ENCODE data around the gene ZBTB25. TPM values are rescaled to one million over a fixed set of nuclear protein-coding genes. Genes with fewer than 3 reads are reported as not detected.

ZBTB25 gene
- total RNA-seq, 2 experiments from 2014 or later = 32.7 to 40.0 TPM

- CTCF ChIA-PET = interaction anchor here (0.6 to 1.7 kb wide), 2 partner anchors 14 to 15 kb away, joined by 3 to 6 read pairs; no protein-coding TSS in a partner anchor
- Mint-ChIP-seq H3K4me3 (no peak overlapping the region), H3K4me1 (peaks cover 3% of the 10 kb centered on the region), H3K36me3 (ENCODE audit: low read depth) (peaks cover 66% of the 10 kb centered on the region), H3K27ac (no peak overlapping the region), H3K27me3 (no peaks in the 10 kb centered on the region), H3K9me3 (ENCODE audit: low read depth) (no peaks in the 10 kb centered on the region)
- DNase-seq (no peak), ATAC-seq (no peak)
- POLR2A ChIA-PET = interaction anchor here (0.5 to 0.6 kb wide), 2 partner anchors 82 to 525 kb away, joined by 4 to 5 read pairs; no protein-coding TSS in a partner anchor
- intact Hi-C loops (cut with DNase I, micrococcal nuclease) = no loop called here
Measured at GRCh38 chr14:64416348-64416932, 87.2 kb downstream of the ZBTB25 start.

- POLR2A ChIA-PET = no interaction called here
- ATAC-seq (no peak), DNase-seq (no peak)
- Mint-ChIP-seq H3K9me3 (ENCODE audit: low read depth) (no peaks in the 10 kb centered on the region), H3K36me3 (ENCODE audit: low read depth) (peaks cover 44% of the 10 kb centered on the region), H3K4me3 (no peak overlapping the region), H3K4me1 (no peaks in the 10 kb centered on the region), H3K27ac (no peak overlapping the region), H3K27me3 (no peaks in the 10 kb centered on the region)
- CTCF ChIA-PET = interaction anchor here (1.0 kb wide), 1 partner anchor 18 kb away, joined by 4 read pairs; no protein-coding TSS in a partner anchor
- intact Hi-C loops (cut with DNase I, micrococcal nuclease) = no loop called here
Measured at GRCh38 chr14:64412237-64412636, 91.4 kb downstream of the ZBTB25 start.

GRCh38 chr14:64411001-64411400, 92.6 kb downstream of the ZBTB25 start:
- CTCF ChIA-PET = no interaction called here
- ATAC-seq (no peak), DNase-seq (no peak)
- no peaks in the 10 kb centered on the region for H3K27me3 Mint-ChIP-seq
- POLR2A ChIA-PET = no interaction called here
- peaks cover 36% of the 10 kb centered on the region for H3K36me3 Mint-ChIP-seq (ENCODE audit: low read depth)
- H3K27ac Mint-ChIP-seq = no peak overlapping the region
- intact Hi-C loops (cut with DNase I, micrococcal nuclease) = no loop called here
- H3K4me3 Mint-ChIP-seq = no peak overlapping the region
- no peaks in the 10 kb centered on the region for H3K9me3 Mint-ChIP-seq (ENCODE audit: low read depth)
- no peaks in the 10 kb centered on the region for H3K4me1 Mint-ChIP-seq

GRCh38 chr14:64410084-64410774, 93.4 kb downstream of the ZBTB25 start:
- peaks cover 33% of the 10 kb centered on the region for H3K36me3 Mint-ChIP-seq (ENCODE audit: low read depth)
- H3K27me3 Mint-ChIP-seq = no peaks in the 10 kb centered on the region
- no peaks in the 10 kb centered on the region for H3K9me3 Mint-ChIP-seq (ENCODE audit: low read depth)
- no peak for DNase-seq
- no peaks in the 10 kb centered on the region for H3K4me1 Mint-ChIP-seq
- intact Hi-C loops (cut with DNase I, micrococcal nuclease) = no loop called here
- no peak overlapping the region for H3K4me3 Mint-ChIP-seq
- ChIA-PET POLR2A (no interaction called here), CTCF (interaction anchor here (0.7 kb wide), 1 partner anchor 19 kb away, joined by 3 read pairs; no protein-coding TSS in a partner anchor)
- no peak overlapping the region for H3K27ac Mint-ChIP-seq
- no peak for ATAC-seq

GRCh38 chr14:64409126-64409920, 94.3 kb downstream of the ZBTB25 start:
- intact Hi-C loops (cut with DNase I, micrococcal nuclease) = no loop called here
- ATAC-seq = no peak
- POLR2A ChIA-PET = no interaction called here
- Mint-ChIP-seq H3K4me3 (no peak overlapping the region), H3K27me3 (no peaks in the 10 kb centered on the region), H3K36me3 (ENCODE audit: low read depth) (peaks cover 33% of the 10 kb centered on the region), H3K4me1 (peaks cover 2% of the 10 kb centered on the region), H3K27ac (peak overlapping the region; percentile 12), H3K9me3 (ENCODE audit: low read depth) (no peaks in the 10 kb centered on the region)
- CTCF ChIA-PET = interaction anchor here (0.7 kb wide), 1 partner anchor 20 kb away, joined by 3 read pairs; no protein-coding TSS in a partner anchor
- no peak for DNase-seq

- POLR2A ChIA-PET = no interaction called here
- Mint-ChIP-seq H3K27ac (no peak overlapping the region), H3K9me3 (ENCODE audit: low read depth) (no peaks in the 10 kb centered on the region), H3K4me3 (no peak overlapping the region), H3K27me3 (no peaks in the 10 kb centered on the region), H3K36me3 (ENCODE audit: low read depth) (peaks cover 39% of the 10 kb centered on the region), H3K4me1 (peaks cover 2% of the 10 kb centered on the region)
- no peak for ATAC-seq
- intact Hi-C loops (cut with DNase I, micrococcal nuclease) = no loop called here
- CTCF ChIA-PET = interaction anchor here (1.0 to 1.4 kb wide), 2 partner anchors 19 to 21 kb away, joined by 3 to 5 read pairs; no protein-coding TSS in a partner anchor
- no peak for DNase-seq
Measured at GRCh38 chr14:64407329-64407728, 96.3 kb downstream of the ZBTB25 start.

- H3K27ac Mint-ChIP-seq = no peak overlapping the region
- DNase-seq = no peak
- CTCF ChIA-PET = interaction anchor here (0.6 kb wide), 1 partner anchor 29 kb away, joined by 3 read pairs; no protein-coding TSS in a partner anchor
- POLR2A ChIA-PET = no interaction called here
- intact Hi-C loops (cut with DNase I, micrococcal nuclease) = no loop called here
- no peak for ATAC-seq
- peaks cover 2% of the 10 kb centered on the region for H3K4me1 Mint-ChIP-seq
- no peaks in the 10 kb centered on the region for H3K27me3 Mint-ChIP-seq
- H3K4me3 Mint-ChIP-seq = no peak overlapping the region
- H3K36me3 Mint-ChIP-seq (ENCODE audit: low read depth) = peaks cover 33% of the 10 kb centered on the region
- no peaks in the 10 kb centered on the region for H3K9me3 Mint-ChIP-seq (ENCODE audit: low read depth)
Measured at GRCh38 chr14:64405295-64405694, 98.3 kb downstream of the ZBTB25 start.

GRCh38 chr14:64401949-64402348, 101.7 kb downstream of the ZBTB25 start:
- CTCF ChIA-PET = interaction anchor here (0.7 to 3.1 kb wide), 3 partner anchors 15 to 225 kb away, joined by 3 to 12 read pairs (median 3); no protein-coding TSS in a partner anchor
- H3K4me3 Mint-ChIP-seq = no peak overlapping the region
- H3K9me3 Mint-ChIP-seq (ENCODE audit: low read depth) = no peaks in the 10 kb centered on the region
- POLR2A ChIA-PET = no interaction called here
- H3K27ac Mint-ChIP-seq = no peak overlapping the region
- no peaks in the 10 kb centered on the region for H3K27me3 Mint-ChIP-seq
- ATAC-seq (no peak), DNase-seq (no peak)
- intact Hi-C loops (cut with DNase I, micrococcal nuclease) = no loop called here
- H3K36me3 Mint-ChIP-seq (ENCODE audit: low read depth) = peaks cover 30% of the 10 kb centered on the region
- peaks cover 2% of the 10 kb centered on the region for H3K4me1 Mint-ChIP-seq

- DNase-seq (no peak), ATAC-seq (no peak)
- no peaks in the 10 kb centered on the region for H3K27me3 Mint-ChIP-seq
- POLR2A ChIA-PET = interaction anchor here (0.6 kb wide), 1 partner anchor 18 kb away, joined by 13 read pairs; no protein-coding TSS in a partner anchor
- H3K27ac Mint-ChIP-seq = no peak overlapping the region
- no peak overlapping the region for H3K4me3 Mint-ChIP-seq
- peaks cover 30% of the 10 kb centered on the region for H3K36me3 Mint-ChIP-seq (ENCODE audit: low read depth)
- peaks cover 2% of the 10 kb centered on the region for H3K4me1 Mint-ChIP-seq
- H3K9me3 Mint-ChIP-seq (ENCODE audit: low read depth) = no peaks in the 10 kb centered on the region
- intact Hi-C loops (cut with DNase I, micrococcal nuclease) = no loop called here
- CTCF ChIA-PET = interaction anchor here (0.7 to 3.1 kb wide), 2 partner anchors 29 to 82 kb away, joined by 3 to 12 read pairs; no protein-coding TSS in a partner anchor
Measured at GRCh38 chr14:64400829-64401459, 102.7 kb downstream of the ZBTB25 start.

Data from activated CD4-positive, alpha-beta T cell treated with anti-CD3 and anti-CD28 coated beads for 36 hours (primary cell).